Measurements from ENCODE around the gene ALK.

Gene ALK

DNA sequence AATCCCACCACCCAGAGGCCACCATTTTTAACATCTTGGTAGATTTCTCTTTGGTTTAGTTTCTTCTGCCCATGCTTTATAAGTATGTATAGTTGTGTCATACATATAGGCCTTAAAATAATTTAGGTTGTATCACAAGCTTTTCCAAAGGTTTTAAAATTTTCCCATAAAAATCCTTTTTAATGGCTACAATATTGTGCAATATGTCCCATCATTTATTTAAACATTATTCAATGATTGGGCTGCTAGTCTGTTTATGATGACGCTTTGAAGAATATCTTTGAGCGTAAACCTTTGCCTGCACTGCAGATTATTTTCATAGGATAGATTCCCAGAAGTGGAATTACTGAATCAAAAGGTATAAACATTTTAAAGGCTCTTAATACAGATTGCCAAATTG lies 588.8 kb downstream of the ALK start:
- H3K4me3 ChIP-seq (ENCODE audit: low read depth, low read length): no peak overlapping the region
- no peak for DNase-seq (ENCODE audit: low read depth)
- TF ChIP-seq, protein P1, sequence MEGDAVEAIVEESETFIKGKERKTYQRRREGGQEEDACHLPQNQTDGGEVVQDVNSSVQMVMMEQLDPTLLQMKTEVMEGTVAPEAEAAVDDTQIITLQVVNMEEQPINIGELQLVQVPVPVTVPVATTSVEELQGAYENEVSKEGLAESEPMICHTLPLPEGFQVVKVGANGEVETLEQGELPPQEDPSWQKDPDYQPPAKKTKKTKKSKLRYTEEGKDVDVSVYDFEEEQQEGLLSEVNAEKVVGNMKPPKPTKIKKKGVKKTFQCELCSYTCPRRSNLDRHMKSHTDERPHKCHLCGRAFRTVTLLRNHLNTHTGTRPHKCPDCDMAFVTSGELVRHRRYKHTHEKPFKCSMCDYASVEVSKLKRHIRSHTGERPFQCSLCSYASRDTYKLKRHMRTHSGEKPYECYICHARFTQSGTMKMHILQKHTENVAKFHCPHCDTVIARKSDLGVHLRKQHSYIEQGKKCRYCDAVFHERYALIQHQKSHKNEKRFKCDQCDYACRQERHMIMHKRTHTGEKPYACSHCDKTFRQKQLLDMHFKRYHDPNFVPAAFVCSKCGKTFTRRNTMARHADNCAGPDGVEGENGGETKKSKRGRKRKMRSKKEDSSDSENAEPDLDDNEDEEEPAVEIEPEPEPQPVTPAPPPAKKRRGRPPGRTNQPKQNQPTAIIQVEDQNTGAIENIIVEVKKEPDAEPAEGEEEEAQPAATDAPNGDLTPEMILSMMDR (IDR thresholded peaks at IDR 0.05; ENCODE audit: control insufficient read depth, extremely low read depth, insufficient read depth): no peak

DNA sequence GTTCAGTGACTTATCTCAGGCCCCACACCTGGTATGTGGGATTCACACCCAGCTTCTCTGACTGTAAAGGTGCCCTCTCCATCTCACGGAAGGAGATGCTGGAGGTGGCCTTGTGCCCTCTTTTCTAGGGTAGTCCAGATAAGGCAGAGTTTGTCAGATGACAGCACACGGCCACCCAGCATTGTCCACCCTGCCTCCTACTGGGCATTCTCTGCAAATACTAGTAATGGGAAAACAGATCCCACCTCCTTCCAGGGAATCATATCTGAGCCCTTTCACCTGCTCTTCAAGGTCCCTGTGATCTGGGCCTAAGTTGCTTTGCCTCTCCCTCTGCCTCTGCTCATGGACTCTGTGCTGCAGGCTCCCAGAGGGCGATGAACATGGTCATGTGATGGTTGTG lies 591.5 kb downstream of the ALK start:
- TF ChIP-seq, protein P1 (IDR thresholded peaks at IDR 0.05; ENCODE audit: control insufficient read depth, extremely low read depth, insufficient read depth): 0 out of 2 replicates have a peak, but pooled peaks have one; percentile 9
- DNase-seq (ENCODE audit: low read depth): no peak
- H3K4me3 ChIP-seq (ENCODE audit: low read depth, low read length): no peak overlapping the region

DNA sequence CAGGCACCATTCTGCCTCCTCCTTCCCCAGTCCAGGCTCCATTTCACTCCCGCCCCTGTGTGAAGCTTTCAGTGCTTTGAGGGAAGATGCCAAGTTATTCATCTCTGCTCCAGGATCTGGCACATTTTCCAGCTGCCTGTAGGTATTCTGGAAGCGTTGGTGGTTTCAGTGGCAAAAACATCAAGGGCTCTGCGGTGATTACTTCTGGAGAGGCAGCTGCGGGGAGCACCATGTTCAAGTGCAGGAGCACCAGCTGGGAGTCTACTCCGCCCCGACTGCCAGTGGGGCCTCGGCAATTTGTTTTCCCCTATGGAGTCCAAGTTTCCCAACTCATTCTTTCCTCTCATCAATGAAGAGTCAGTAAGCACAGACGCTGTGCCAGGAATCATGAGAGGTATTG lies 594.5 kb downstream of the ALK start:
- DNase-seq (ENCODE audit: low read depth): no peak

DNA sequence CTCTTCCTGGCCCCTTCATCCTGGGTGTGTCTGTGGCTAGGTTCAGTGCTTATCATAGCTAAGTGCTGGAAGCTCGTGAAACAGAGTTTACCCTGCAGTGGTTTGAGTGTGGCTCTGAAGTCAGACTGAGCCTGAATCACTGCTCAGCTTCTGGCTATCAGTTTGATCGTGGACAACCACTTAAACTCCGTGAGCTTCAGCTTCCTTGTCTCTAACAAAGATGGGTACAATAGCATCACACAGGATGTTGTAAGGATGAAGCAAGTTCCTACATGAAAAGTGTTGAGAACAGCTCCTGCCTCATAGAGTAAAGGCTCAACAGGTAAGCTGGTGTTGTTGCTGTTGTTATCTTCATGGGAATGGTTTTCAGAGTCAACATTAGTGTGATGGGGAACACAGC lies 595.8 kb downstream of the ALK start:
- TF ChIP-seq, protein P1 (IDR thresholded peaks at IDR 0.05; ENCODE audit: control insufficient read depth, extremely low read depth, insufficient read depth): no peak
- DNase-seq (ENCODE audit: low read depth): no peak
- no peak overlapping the region for H3K4me3 ChIP-seq (ENCODE audit: low read depth, low read length)

More for the DNA sequence above, 594.5 kb downstream of the ALK start:
- TF ChIP-seq, protein P1 (IDR thresholded peaks at IDR 0.05; ENCODE audit: control insufficient read depth, extremely low read depth, insufficient read depth): no peak
- no peak overlapping the region for H3K4me3 ChIP-seq (ENCODE audit: low read depth, low read length)

DNA sequence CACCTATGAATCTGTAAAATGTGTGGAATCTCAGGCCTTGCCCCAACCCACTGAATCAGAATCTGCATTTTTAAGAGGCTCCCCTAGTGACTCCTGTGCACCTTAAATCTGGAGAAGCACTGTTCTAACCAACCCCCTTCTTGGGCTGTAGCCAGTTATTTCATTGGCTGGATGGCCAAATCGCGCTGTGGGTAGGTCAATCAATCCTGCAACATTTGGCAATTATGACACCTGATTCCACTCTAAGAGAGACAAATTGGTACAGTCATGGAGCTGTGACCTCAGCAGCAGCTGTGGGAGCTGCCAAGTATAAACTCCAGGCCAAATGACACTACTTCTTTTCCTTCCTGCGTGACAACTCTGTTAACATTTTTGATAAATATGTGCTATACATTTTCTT lies 597.4 kb downstream of the ALK start:
- no peak for DNase-seq (ENCODE audit: low read depth)
- no peak overlapping the region for H3K4me3 ChIP-seq (ENCODE audit: low read depth, low read length)
- TF ChIP-seq, protein P1 (IDR thresholded peaks at IDR 0.05; ENCODE audit: control insufficient read depth, extremely low read depth, insufficient read depth): no peak

DNA sequence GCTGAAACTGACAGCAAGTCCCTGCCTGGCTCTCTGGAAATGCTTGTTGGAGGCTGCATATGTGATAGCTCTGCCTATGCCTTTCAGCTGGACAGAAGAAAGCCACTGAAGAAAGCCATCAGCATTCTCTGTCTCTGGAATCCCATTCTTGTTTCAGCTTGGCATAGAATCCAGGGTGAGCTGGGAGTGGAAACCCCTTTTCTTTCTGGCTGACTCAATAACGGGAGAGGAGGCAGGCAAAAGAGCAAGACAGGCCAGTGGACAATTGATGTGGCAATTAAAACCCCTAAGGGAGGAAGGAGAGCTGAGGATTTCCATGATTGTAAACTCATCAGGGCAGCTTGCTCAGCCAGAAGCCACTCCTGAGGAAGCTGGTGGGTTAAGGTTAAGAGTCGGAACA lies 598.1 kb downstream of the ALK start:
- TF ChIP-seq, protein P1 (IDR thresholded peaks at IDR 0.05; ENCODE audit: control insufficient read depth, extremely low read depth, insufficient read depth): no peak
- no peak for DNase-seq (ENCODE audit: low read depth)
- H3K4me3 ChIP-seq (ENCODE audit: low read depth, low read length): no peak overlapping the region

DNA sequence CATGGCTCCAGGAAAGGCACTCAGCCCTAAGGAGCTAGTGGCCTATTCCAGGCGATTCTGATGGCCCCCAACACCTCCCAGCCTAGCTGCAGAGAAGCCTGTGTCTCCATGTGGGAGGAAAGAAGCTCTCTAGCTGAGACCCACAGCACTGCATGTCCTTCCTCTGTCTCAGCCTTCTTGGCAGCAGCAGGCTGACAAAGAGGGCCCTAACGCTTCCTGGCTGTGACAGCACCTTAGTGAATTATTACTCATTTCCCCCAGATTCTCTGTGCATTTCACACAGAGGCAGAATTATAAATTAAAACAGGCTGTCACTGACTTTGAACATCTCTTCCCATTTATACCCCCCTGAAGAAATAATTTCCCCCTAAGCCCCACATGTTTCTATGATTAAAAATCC lies 599.4 kb downstream of the ALK start:
- DNase-seq (ENCODE audit: low read depth): no peak
- TF ChIP-seq, protein P1 (IDR thresholded peaks at IDR 0.05; ENCODE audit: control insufficient read depth, extremely low read depth, insufficient read depth): no peak
- no peak overlapping the region for H3K4me3 ChIP-seq (ENCODE audit: low read depth, low read length)
